ENCODE measurements around the gene CHMP6. TPM values are rescaled to one million over a fixed set of nuclear protein-coding genes. Genes with fewer than 3 reads are reported as not detected.

The CHMP6 gene
- polyA plus RNA-seq, 6 donors from 2014 or later, result 38.8 to 51.8 (median 43.5) TPM

DNA sequence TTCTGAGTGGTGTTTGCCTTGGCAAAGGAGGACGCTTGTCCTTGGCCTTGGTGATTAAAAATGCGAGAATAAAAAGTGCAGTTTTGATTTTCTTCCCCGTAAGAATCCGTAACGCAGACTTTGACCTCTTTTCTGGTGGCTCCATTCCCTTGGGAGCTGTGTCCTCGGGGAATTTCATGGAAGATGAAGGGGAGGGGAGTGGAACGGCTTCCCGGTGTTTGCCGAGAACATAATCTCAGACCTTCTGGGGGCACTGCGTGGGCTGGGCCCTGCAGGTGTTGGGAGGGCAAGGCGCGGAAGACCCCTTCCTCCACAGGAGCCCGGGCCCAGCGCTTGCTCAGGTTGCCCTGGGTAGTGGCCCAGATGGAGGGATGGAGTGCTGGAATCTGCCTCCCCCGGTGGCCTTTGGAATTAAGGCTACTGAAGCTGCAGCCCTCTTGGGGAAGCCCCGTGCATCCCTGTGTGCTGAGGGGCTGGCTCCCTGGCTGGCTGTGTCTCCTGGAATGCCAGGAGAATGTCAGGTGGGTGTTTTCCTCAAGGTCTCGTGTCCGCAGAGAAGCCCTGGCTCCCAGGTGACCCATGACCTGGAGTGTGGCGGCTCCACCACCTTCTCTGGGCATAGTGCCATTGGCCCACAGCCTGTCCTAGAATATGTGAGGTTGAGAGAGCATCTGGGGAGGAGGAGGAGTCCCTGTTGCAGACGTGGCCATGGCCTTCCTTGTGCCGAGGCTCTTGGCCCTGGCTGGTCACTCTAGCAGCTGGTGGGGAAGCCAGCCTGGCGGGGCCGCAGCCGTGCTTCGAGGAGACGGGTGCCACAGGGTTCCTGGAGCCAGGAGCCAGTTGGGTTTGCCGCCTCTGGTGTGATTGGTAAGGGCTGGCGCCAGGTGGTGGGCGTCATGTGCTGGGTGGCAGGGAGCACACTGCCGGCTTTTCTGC is 46.4 kb downstream of the CHMP6 start:
- no peak for DNase-seq
- no peaks in the 10 kb centered on the region for H3K9me3 Mint-ChIP-seq

GRCh38 chr17:81039096-81039495 is 47.5 kb downstream of the CHMP6 start:
- ATAC-seq (ENCODE audit: low read depth in 2 of 2) (no peak), DNase-seq (no peak)
- peaks cover 7 to 46% (median 20%) of the 10 kb centered on the region in 3 donors for H3K27me3 Mint-ChIP-seq

More for the DNA sequence above, 46.4 kb downstream of the CHMP6 start:
- Mint-ChIP-seq H3K27me3 (peaks cover 17 to 56% (median 30%) of the 10 kb centered on the region in 3 donors), H3K36me3 (no peaks in the 10 kb centered on the region), H3K27ac (peak overlapping the region in 2 of 6 donors; percentile 36 to 44), H3K4me3 (peak overlapping the region in 4 of 8 donors; percentile 12 to 80 (median 36)), H3K4me1 (peaks cover 13 to 18% (median 14%) of the 10 kb centered on the region in 3 donors)
- no peak for ATAC-seq (ENCODE audit: low read depth in 2 of 2)

GRCh38 chr17:81039854-81040758 is 48.5 kb downstream of the CHMP6 start:
- peaks cover 2 to 6% (median 3%) of the 10 kb centered on the region in 3 donors for H3K4me1 Mint-ChIP-seq
- H3K27ac Mint-ChIP-seq, result no peak overlapping the region
- H3K4me3 Mint-ChIP-seq, result peak overlapping the region in 1 of 8 donors; percentile 22
- no peaks in the 10 kb centered on the region for H3K36me3 Mint-ChIP-seq
- no peaks in the 10 kb centered on the region for H3K9me3 Mint-ChIP-seq
- ATAC-seq (ENCODE audit: low read depth in 2 of 2) (no peak), DNase-seq (no peak)
- H3K27me3 Mint-ChIP-seq, result peaks cover 6 to 52% (median 17%) of the 10 kb centered on the region in 3 donors

More at GRCh38 chr17:81039096-81039495, 47.5 kb downstream of the CHMP6 start:
- Mint-ChIP-seq H3K9me3 (no peaks in the 10 kb centered on the region), H3K27ac (no peak overlapping the region), H3K4me1 (peaks cover 4 to 8% (median 6%) of the 10 kb centered on the region in 3 donors), H3K4me3 (no peak overlapping the region), H3K36me3 (no peaks in the 10 kb centered on the region)

GRCh38 chr17:81040791-81041337 is 49.2 kb downstream of the CHMP6 start:
- Mint-ChIP-seq H3K36me3 (no peaks in the 10 kb centered on the region), H3K4me3 (no peak overlapping the region), H3K27me3 (peaks cover 6 to 51% (median 18%) of the 10 kb centered on the region in 3 donors), H3K4me1 (peaks cover 0 to 2% (median under 1%) of the 10 kb centered on the region in 3 donors), H3K9me3 (no peaks in the 10 kb centered on the region), H3K27ac (no peak overlapping the region)
- no peak for DNase-seq
- peak in 1 of 2 donors; percentile 28 for ATAC-seq (ENCODE audit: low read depth in 2 of 2)

- Mint-ChIP-seq H3K27me3 (peaks cover 0 to 46% (median 14%) of the 10 kb centered on the region in 3 donors), H3K4me3 (no peak overlapping the region), H3K9me3 (no peaks in the 10 kb centered on the region), H3K4me1 (no peaks in the 10 kb centered on the region), H3K27ac (no peak overlapping the region), H3K36me3 (no peaks in the 10 kb centered on the region)
- no peak for DNase-seq
- ATAC-seq (ENCODE audit: low read depth in 2 of 2), result no peak
Observed at GRCh38 chr17:81042606-81043005, 51.0 kb downstream of the CHMP6 start.

GRCh38 chr17:81043319-81043724 is 51.7 kb downstream of the CHMP6 start:
- H3K4me3 Mint-ChIP-seq, result no peak overlapping the region
- ATAC-seq (ENCODE audit: low read depth in 2 of 2) (no peak), DNase-seq (no peak)
- H3K4me1 Mint-ChIP-seq, result no peaks in the 10 kb centered on the region
- H3K9me3 Mint-ChIP-seq, result no peaks in the 10 kb centered on the region
- peak overlapping the region in 1 of 6 donors; percentile 32 for H3K27ac Mint-ChIP-seq
- peaks cover 0 to 39% (median 7%) of the 10 kb centered on the region in 3 donors for H3K27me3 Mint-ChIP-seq
- H3K36me3 Mint-ChIP-seq, result no peaks in the 10 kb centered on the region

DNA sequence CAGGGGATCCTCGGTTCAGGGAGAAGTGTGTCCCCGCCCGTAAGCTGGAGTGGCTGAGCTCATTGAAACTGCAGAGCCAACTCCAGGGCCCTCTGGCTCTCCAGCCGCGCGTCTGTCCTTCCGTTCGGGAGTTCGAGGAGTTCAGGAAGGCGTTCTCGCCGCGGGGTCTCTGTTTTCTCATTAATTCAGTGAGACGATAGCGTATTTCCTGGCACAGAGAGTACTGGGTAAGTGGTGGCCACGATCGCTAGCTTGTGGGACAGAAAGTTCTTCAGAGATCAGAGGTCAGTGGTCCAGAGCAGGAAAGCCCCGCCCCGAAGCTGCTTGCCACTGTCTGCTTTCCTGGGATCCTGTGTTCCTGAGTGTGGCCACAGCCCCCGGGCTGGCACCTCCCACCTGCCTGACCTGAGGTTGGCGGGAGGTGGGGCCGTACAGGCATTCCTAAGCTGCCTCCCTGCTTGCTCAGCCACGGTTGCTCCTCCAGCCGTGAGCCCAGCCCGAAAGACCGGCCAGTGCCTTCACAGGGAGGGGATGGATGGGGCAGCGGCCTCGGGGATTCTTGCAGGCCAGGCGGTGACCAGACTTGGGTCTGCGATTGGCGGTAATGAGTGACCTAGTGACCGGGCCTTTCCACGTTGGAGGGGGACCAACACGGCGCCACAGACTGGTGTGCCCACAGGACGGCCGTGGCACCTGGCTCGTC is 52.2 kb downstream of the CHMP6 start:
- no peaks in the 10 kb centered on the region for H3K9me3 Mint-ChIP-seq
- peaks cover 0 to 4% (median 0%) of the 10 kb centered on the region in 3 donors for H3K4me1 Mint-ChIP-seq
- no peak for ATAC-seq (ENCODE audit: low read depth in 2 of 2)
- H3K4me3 Mint-ChIP-seq, result no peak overlapping the region
- DNase-seq, result no peak
- H3K27ac Mint-ChIP-seq, result peak overlapping the region in 1 of 6 donors; percentile 32
- peaks cover 0 to 39% (median 7%) of the 10 kb centered on the region in 3 donors for H3K27me3 Mint-ChIP-seq
- H3K36me3 Mint-ChIP-seq, result no peaks in the 10 kb centered on the region

DNA sequence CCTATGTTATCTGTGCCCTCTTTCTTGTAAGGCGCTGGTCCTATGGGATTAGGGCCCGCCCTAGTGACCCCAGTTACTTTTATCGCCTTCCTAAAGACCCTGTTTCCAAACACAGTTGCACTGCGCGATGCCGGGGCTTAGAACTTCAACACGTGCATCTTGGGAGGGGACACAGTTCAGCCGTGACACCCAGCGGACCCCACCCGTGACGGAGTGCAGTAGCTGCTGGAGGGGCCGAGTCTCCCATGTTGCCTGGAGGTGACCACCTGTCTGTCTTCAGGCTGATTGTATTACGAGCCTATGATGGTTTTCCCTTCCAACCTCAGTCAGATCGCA is 52.8 kb downstream of the CHMP6 start:
- Mint-ChIP-seq H3K9me3 (no peaks in the 10 kb centered on the region), H3K27me3 (peaks cover 2 to 39% (median 7%) of the 10 kb centered on the region in 3 donors), H3K4me3 (no peak overlapping the region), H3K27ac (no peak overlapping the region), H3K4me1 (peaks cover 0 to 9% (median 2%) of the 10 kb centered on the region in 3 donors), H3K36me3 (no peaks in the 10 kb centered on the region)
- DNase-seq (no peak), ATAC-seq (ENCODE audit: low read depth in 2 of 2) (no peak)

DNA sequence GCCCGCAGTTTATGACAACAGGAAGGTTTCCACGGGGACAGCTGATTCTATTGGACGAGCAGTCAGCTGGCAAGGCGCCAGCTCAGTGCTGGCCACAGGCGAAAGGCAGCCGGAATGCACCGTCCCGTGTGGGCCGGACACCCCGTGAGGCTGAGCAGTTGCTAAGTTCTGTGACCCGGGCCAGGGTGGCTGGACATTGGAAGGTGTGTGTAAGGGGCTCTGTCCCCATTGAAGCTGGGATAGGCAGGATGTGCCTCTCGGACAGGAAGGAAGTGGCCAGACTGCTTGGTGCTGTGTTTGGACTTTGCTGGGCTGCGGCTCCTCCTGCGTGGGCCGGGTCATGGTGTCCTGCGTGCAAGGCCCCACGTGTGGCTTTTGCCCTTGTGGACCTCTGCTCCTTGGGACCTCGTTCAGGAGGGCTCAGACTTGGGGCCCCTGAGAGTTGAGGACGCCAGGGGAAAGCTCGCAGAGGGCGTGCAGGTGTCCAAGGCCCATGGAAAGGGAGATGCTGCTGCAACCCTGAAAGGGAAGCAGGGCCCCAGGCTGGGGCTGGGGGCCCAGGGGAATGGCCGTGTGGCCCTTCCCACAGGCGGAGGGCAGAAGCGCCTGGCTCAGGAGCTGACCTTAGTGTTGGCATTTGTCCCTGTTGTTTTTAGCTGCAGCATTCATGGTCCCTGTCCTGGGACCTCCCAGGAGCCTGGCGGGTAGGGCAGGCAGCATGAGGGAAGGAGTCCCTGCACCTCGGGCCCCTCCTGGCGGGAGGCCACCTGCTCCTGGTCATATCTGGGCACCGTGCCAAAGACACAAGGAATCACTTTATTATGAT is 53.3 kb downstream of the CHMP6 start:
- Mint-ChIP-seq H3K36me3 (no peaks in the 10 kb centered on the region), H3K27me3 (peaks cover 4 to 36% (median 7%) of the 10 kb centered on the region in 3 donors), H3K4me3 (no peak overlapping the region), H3K4me1 (peaks cover 0 to 12% (median 4%) of the 10 kb centered on the region in 3 donors), H3K9me3 (no peaks in the 10 kb centered on the region), H3K27ac (peak overlapping the region in 1 of 6 donors; percentile 86)
- ATAC-seq (ENCODE audit: low read depth in 2 of 2), result no peak
- DNase-seq, result no peak

- Mint-ChIP-seq H3K27ac (no peak overlapping the region), H3K9me3 (no peaks in the 10 kb centered on the region)
Observed at GRCh38 chr17:81045590-81046095, 54.0 kb downstream of the CHMP6 start.

DNA sequence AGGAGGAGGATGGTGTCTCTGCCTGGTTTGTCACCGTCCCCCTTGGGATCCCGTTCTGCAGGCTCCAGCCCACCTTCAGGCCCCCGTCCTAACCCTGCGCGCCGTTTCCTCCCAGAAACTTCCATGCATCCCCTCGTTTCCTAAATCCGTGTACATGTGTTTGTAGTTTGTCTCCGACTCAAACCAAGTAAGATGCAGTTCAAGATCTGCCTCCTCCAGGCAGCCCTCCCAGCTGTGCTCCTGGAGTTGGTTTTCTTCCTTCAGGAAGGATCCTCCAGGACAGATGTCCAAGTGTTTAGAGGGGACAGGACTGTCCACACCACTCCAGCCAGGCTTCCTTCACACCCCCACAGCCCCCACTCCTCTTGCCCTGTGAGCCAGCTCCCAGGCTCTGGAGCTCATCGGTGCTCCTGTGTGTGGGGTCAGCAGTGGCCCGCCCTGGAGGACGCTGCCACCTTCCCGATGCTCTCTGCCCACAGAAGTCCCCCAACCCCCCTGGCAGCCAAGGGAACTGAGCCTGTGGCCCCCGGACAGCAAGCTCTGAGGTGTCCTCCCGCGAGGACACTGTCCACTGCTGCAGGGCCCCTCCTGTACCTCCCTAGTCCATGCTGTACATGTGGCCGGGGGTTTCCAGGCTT is 54.6 kb downstream of the CHMP6 start:
- ATAC-seq (ENCODE audit: low read depth in 2 of 2) (no peak), DNase-seq (no peak)
- Mint-ChIP-seq H3K4me3 (no peak overlapping the region), H3K9me3 (no peaks in the 10 kb centered on the region), H3K27ac (no peak overlapping the region), H3K4me1 (peaks cover 0 to 12% (median 4%) of the 10 kb centered on the region in 3 donors), H3K27me3 (peaks cover 4 to 31% (median 7%) of the 10 kb centered on the region in 3 donors), H3K36me3 (no peaks in the 10 kb centered on the region)

More at GRCh38 chr17:81045590-81046095, 54.0 kb downstream of the CHMP6 start:
- Mint-ChIP-seq H3K36me3 (no peaks in the 10 kb centered on the region), H3K4me1 (peaks cover 0 to 12% (median 4%) of the 10 kb centered on the region in 3 donors), H3K27me3 (peaks cover 4 to 31% (median 7%) of the 10 kb centered on the region in 3 donors), H3K4me3 (no peak overlapping the region)
- no peak for ATAC-seq (ENCODE audit: low read depth in 2 of 2)
- no peak for DNase-seq

All from naive B cell (primary cell).